ENCODE results near the gene ZNF561. TPM values are rescaled to one million over a fixed set of nuclear protein-coding genes. Genes with fewer than 3 reads are reported as not detected.
A peak's percentile ranks its signal among the peaks of the same experiment; 100 is the strongest.

Gene ZNF561
- total and polyA plus RNA-seq, 9 of the 15 experiments (the other 6 are each of a cell fraction or from before 2014, with no cell fraction given): 13.9 to 34.9 (median 23.6) TPM

DNA sequence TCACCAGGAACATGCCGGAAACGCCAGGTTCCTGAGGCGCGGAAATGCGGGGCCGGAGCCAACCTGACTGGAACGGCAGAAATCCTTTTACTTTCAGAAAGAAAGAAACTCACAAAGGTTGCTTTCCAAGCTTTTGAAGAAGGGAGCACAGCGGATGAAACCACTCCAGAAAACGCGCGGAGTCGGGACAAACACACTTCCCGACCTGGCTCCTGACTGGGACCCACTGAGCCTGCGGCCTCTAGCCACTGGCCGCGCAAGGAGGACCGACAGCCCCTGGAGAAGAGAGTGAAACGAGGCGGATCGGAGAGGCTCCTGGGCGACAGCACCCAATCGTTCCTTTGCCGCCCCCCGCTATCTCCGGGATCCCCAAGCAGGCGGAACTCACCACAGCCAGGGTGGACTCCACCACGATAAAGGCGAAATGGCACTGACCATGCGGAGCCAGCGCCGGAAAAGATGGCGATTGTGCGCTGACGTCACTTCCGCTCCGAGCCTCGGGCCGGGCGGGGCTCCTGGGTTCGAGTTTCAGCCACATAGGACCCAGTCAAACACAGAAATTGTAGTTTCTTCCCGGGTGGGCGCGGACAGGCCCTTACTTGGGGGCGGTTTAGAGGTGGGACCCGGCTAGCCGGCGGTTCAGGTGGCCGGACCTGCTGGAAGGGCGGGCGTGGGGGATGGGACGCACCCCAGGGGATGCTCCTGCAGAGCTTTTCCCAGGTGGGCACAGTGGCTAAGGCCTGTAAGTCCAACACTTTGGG is 36.8 kb downstream of the ZNF561 start, which contains the start of gene ZNF121 (continued):
- TF ChIP-seq CBX1 (IDR thresholded peaks at IDR 0.05; ENCODE audit: low read depth): 0 out of 2 replicates have a peak, but pooled peaks have one; percentile 59
- peak; percentile 43 to 55; a peak in 1 of 4 replicates for TF ChIP-seq SIN3A (IDR thresholded peaks at IDR 0.05; ENCODE audit: borderline replicate concordance in 2 of 2, control insufficient read depth in 1 of 2, low read depth in 2 of 2, low read length in 2 of 2)
- TF ChIP-seq, protein P1, sequence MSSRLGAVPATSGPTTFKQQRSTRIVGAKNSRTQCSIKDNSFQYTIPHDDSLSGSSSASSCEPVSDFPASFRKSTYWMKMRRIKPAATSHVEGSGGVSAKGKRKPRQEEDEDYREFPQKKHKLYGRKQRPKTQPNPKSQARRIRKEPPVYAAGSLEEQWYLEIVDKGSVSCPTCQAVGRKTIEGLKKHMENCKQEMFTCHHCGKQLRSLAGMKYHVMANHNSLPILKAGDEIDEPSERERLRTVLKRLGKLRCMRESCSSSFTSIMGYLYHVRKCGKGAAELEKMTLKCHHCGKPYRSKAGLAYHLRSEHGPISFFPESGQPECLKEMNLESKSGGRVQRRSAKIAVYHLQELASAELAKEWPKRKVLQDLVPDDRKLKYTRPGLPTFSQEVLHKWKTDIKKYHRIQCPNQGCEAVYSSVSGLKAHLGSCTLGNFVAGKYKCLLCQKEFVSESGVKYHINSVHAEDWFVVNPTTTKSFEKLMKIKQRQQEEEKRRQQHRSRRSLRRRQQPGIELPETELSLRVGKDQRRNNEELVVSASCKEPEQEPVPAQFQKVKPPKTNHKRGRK (tag; IDR thresholded peaks at IDR 0.05): no peak
- TF ChIP-seq TCF7 (IDR thresholded peaks at IDR 0.05; ENCODE audit: borderline replicate concordance): no peak
- TF ChIP-seq GTF2E2 (tag; IDR thresholded peaks at IDR 0.05): peak; percentile 94
- no peak for TF ChIP-seq MCM5 (IDR thresholded peaks at IDR 0.05; ENCODE audit: low read depth)
- TF ChIP-seq NFE2L1 (tag; IDR thresholded peaks at IDR 0.05; ENCODE audit: borderline replicate concordance, low read depth): no peak
- peak; percentile 68 for TF ChIP-seq TOE1 (IDR thresholded peaks at IDR 0.05; ENCODE audit: borderline replicate concordance)
- no peak for TF ChIP-seq TOE1 (CRISPR knock-in tag; IDR thresholded peaks at IDR 0.05; ENCODE audit: borderline replicate concordance, low read depth)
- TF ChIP-seq XRCC5 (IDR thresholded peaks at IDR 0.05; ENCODE audit: low read depth, low read length): no peak; the same call in 1 of the 2 replicates
- TF ChIP-seq SRF (CRISPR knock-in tag; IDR thresholded peaks at IDR 0.05): peak in 1 of 2 experiments; percentile 27; a peak in 1 of 4 replicates
- TF ChIP-seq HDAC1 (IDR thresholded peaks at IDR 0.05): peak in 1 of 2 experiments; percentile 96; a peak in 2 of 4 replicates
- TF ChIP-seq, protein P2, sequence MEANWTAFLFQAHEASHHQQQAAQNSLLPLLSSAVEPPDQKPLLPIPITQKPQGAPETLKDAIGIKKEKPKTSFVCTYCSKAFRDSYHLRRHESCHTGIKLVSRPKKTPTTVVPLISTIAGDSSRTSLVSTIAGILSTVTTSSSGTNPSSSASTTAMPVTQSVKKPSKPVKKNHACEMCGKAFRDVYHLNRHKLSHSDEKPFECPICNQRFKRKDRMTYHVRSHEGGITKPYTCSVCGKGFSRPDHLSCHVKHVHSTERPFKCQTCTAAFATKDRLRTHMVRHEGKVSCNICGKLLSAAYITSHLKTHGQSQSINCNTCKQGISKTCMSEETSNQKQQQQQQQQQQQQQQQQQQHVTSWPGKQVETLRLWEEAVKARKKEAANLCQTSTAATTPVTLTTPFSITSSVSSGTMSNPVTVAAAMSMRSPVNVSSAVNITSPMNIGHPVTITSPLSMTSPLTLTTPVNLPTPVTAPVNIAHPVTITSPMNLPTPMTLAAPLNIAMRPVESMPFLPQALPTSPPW (CRISPR knock-in tag; IDR thresholded peaks at IDR 0.05): peak; percentile 57; the same call in 1 of the 2 replicates
- peak; percentile 99 for TF ChIP-seq EP400 (IDR thresholded peaks at IDR 0.05)
- TF ChIP-seq RCOR1 (IDR thresholded peaks at IDR 0.05; ENCODE audit: borderline replicate concordance in 1 of 2, low read depth in 2 of 2, low read length in 2 of 2): 0 out of 4 replicates have a peak, but pooled peaks of 1 of the 2 experiments have one; percentile 25
- no peak for TF ChIP-seq ZFP36 (IDR thresholded peaks at IDR 0.05; ENCODE audit: low read depth, low read length, partially characterized antibody)
- peak; percentile 41; the same call in 1 of the 2 replicates for TF ChIP-seq SPI1 (IDR thresholded peaks at IDR 0.05; ENCODE audit: borderline replicate concordance, low read depth, low read length)
- TF ChIP-seq ETV1 (tag; conservative IDR thresholded peaks at IDR 0.05; ENCODE audit: low read depth): peak; percentile 98
- no peak for TF ChIP-seq SMAD3 (CRISPR knock-in tag; conservative IDR thresholded peaks at IDR 0.05)
- no peak for TF ChIP-seq ZNF445 (CRISPR knock-in tag; IDR thresholded peaks at IDR 0.05; ENCODE audit: low read depth)
- TF ChIP-seq ZNF57 (CRISPR knock-in tag; IDR thresholded peaks at IDR 0.05): no peak
- TF ChIP-seq, protein P3, sequence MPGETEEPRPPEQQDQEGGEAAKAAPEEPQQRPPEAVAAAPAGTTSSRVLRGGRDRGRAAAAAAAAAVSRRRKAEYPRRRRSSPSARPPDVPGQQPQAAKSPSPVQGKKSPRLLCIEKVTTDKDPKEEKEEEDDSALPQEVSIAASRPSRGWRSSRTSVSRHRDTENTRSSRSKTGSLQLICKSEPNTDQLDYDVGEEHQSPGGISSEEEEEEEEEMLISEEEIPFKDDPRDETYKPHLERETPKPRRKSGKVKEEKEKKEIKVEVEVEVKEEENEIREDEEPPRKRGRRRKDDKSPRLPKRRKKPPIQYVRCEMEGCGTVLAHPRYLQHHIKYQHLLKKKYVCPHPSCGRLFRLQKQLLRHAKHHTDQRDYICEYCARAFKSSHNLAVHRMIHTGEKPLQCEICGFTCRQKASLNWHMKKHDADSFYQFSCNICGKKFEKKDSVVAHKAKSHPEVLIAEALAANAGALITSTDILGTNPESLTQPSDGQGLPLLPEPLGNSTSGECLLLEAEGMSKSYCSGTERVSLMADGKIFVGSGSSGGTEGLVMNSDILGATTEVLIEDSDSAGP (CRISPR knock-in tag; IDR thresholded peaks at IDR 0.05): no peak
- TF ChIP-seq ZNF785 (CRISPR knock-in tag; IDR thresholded peaks at IDR 0.05): no peak

Measured in K562 (cell line).